LoVo (cell line): Measurements from ENCODE around the gene NOXO1.

Experiments
- DNase-seq: peaks from one replicate; pipeline ENCODE4 v3.0.0-alpha.2; 2016; ENCODE audit warnings: low spot score

The NOXO1 gene, protein sequence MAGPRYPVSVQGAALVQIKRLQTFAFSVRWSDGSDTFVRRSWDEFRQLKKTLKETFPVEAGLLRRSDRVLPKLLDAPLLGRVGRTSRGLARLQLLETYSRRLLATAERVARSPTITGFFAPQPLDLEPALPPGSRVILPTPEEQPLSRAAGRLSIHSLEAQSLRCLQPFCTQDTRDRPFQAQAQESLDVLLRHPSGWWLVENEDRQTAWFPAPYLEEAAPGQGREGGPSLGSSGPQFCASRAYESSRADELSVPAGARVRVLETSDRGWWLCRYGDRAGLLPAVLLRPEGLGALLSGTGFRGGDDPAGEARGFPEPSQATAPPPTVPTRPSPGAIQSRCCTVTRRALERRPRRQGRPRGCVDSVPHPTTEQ

DNA sequence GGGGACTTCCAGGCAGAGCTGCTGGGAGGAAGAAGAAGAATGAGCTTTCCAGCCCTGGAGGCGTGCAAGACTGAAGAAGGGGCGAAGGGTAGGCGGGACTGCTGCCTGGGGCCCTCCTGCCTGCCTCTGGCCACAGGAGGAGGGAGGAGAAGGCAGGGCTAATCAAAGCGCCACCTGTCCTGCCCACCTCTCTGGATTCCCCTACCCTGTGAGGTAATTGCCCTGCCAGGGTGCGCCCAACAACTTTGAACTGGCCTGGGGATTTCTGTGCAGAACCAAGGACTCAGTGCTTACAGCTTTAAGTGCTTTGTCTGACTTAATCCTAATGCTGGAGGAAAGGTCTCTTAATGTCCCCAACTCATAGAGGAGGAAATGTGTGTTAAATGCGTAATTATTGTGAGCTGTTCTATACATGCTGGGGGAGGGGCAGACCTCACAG, at the start of gene NOXO1:
Gene NOXO1 (minus strand): TSS at position 72 of the 439 bp plus-strand sequence. CDS start 290 bp downstream, outside the sequence.
- DNase-seq, result no peak

DNA sequence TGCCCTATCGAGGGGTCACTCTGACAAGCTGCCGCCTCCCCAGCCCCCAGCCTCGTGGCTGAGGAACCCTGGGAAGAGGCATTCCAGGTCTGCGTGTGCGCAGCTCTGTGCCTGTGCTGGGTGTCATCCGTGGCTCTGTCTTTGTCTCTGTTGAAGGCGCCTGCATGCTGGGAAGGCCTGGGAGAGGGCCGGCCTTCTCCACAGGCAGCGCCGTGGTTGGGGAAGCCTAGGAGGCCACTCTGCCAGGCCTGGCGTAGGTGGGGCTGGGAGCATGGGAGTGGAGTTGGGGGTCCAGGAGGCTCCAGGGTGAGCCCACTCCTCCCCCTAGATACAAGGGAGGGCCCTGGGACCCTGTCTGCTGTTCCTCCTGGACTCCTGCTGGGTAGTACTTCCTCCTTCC, 48.8 kb upstream of the NOXO1 start:
- DNase-seq, result no peak

- DNase-seq, result no peak
Observed at GRCh38 chr16:2029350-2029749, 48.1 kb upstream of the NOXO1 start.

GRCh38 chr16:2028620-2029220, 47.5 kb upstream of the NOXO1 start:
- no peak for DNase-seq

GRCh38 chr16:2028146-2028545, 46.9 kb upstream of the NOXO1 start:
- DNase-seq, result no peak

GRCh38 chr16:2027024-2028010, 46.0 kb upstream of the NOXO1 start:
- no peak for DNase-seq

DNA sequence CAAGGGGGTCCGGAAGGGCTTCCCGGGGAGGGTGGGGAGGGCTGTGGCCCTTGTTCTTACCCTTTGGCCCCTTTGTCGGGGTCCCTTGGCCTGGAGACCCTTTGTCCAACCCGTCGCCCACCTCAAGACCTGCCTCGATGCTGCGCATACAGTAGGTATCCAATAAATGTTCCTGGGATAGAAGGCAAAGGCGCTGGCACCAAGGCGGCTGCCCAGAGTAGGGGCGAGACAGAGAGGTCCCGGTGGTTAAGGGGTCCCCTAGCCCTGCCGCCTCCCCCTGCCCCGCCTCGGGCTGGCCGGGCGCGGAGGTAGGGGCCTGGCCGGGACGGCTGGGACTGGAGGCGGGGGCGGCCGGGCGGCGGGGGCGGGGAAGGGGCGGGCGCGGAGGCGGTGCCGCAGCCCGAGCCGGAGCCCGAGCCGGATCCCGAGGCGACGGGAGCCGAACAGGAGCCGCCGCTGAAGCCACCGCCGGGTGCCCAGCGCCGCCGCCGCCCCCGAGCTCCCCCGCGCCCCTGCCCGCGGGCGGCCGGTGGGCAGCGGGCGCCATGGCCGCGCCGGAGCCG, 45.3 kb upstream of the NOXO1 start, which contains the start of gene NHERF2:
Gene NHERF2 (plus strand): TSS at position 442 of the 563 bp plus-strand sequence. CDS start 104 bp downstream, at position 546.
- no peak for DNase-seq

GRCh38 chr16:2025878-2026460, 44.7 kb upstream of the NOXO1 start:
- DNase-seq, result no peak

- DNase-seq, result no peak
Observed at GRCh38 chr16:2025251-2025650, 44.0 kb upstream of the NOXO1 start.

- DNase-seq, result no peak
Observed at GRCh38 chr16:2024032-2024420, 42.8 kb upstream of the NOXO1 start.

DNA sequence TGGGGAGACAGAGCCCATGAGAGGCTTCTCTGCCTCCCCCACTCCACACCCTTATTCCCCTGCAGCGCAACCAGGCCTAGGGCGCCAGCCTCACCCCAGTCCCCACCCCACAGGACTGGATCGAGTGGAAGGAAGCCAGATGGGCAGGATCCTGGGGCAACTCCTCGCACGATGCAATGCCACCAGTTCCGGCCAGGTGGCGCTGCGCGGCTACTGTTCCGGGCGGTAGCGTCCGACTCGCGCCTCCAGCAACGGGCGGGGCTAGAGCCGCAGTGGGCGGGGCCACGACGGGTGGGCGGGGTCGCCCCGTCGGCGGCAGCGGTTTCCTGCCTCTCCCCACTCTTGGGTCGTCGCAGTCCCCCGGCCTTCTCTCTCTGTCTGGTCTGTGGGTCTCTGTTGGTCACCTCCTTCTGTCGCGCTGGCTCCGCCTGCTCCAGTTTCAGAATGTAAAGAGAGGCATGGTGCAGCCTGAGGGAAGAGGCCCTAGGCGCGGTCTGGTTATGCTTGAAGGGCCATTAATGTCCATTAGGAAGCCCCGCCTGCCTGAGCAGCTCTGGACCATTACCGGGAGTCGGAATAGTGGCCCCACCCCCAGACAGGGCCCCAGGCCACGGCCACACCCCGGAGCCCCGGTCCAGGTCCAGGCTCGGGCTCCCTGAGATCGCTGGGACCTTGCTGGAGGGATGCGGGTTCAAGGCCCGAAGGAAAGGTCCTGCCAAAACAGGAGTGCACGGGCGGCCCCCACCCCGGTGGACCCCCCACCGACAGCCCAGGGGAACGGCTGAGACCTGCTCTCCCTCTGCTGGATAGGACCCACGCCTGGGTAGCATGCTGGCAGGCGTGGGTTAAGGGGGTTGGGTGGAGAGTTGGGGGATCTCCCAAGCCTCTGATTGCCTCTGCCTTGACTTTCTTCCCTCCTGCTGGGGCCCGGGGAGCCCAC, 42.1 kb upstream of the NOXO1 start:
- DNase-seq, result peak; percentile 88

GRCh38 chr16:2022723-2023091, 41.4 kb upstream of the NOXO1 start:
- DNase-seq, result no peak

- DNase-seq, result no peak
Observed at GRCh38 chr16:2019921-2020831, 38.9 kb upstream of the NOXO1 start.

- no peak for DNase-seq
Observed at GRCh38 chr16:2019518-2019920, 38.2 kb upstream of the NOXO1 start, which contains the start of gene NPW. Gene NPW (plus strand): TSS chr16:2019785.

GRCh38 chr16:2016407-2016922, 35.2 kb upstream of the NOXO1 start:
- no peak for DNase-seq

GRCh38 chr16:2015947-2016208, 34.6 kb upstream of the NOXO1 start:
- no peak for DNase-seq

GRCh38 chr16:2015117-2015946, 34.1 kb upstream of the NOXO1 start:
- peak; percentile 90 for DNase-seq

- DNase-seq, result no peak
Observed at GRCh38 chr16:2013527-2013926, 32.3 kb upstream of the NOXO1 start.
